HG02610 (cell line): Measurements from ENCODE around the gene ITGA2.
"Not testable (repeated sequence)": the region's sequence is repeated elsewhere in the genome, so short reads cannot be mapped to it uniquely, and the experiment has no call there.

ENCODE experiments used
- ATAC-seq: cut with Tn5 transposase; IDR thresholded peaks from one replicate; pipeline ENCODE4 v1.9.1; 2021; ENCODE audit warnings: mild to moderate bottlenecking, moderate library complexity; ENCODE audit not compliant: unreplicated experiment

Gene ITGA2

DNA sequence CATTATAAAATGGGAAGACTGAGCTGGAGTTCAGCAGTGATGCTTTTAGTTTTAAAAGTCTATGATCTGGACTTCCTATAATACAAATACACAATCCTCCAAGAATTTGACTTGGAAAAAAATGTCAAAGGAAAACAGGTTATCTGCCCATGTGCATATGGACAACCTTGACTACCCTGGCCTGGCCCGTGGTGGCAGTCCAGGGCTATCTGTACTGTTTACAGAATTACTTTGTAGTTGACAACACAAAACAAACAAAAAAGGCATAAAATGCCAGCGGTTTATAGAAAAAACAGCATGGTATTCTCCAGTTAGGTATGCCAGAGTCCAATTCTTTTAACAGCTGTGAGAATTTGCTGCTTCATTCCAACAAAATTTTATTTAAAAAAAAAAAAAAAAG, 103.1 kb downstream of the ITGA2 start:
- ATAC-seq: no peak

GRCh38 chr5:53095217-53095616, 106.1 kb downstream of the ITGA2 start:
- ATAC-seq: no peak

GRCh38 chr5:53095931-53096525, 106.9 kb downstream of the ITGA2 start:
- peak; percentile 84 for ATAC-seq

DNA sequence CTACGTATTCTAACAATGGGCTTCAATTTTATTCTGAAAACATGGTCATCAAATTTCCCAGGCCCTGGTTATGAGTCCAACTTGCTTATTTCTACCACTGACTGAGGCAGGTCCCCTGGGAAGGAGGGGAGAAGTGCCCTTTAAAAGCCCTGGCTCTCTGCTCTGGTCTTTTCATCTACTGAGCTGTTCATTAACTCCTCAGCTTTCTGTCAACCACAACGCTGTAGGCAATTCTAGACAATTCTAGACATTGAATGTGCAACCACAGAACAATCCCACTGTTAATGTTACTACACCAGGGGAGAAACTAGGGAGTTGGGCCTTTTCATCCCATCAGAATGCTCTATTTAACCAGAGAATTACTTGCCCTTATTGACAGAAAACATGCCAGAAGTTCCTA, 110.4 kb downstream of the ITGA2 start:
- no peak for ATAC-seq

- no peak for ATAC-seq
Observed at GRCh38 chr5:53100606-53101005, 111.5 kb downstream of the ITGA2 start.

GRCh38 chr5:53105611-53106300, 116.6 kb downstream of the ITGA2 start:
- ATAC-seq: no peak

GRCh38 chr5:53109056-53109442, 119.9 kb downstream of the ITGA2 start:
- ATAC-seq: peak; percentile 4

GRCh38 chr5:53109443-53110127, 120.4 kb downstream of the ITGA2 start, which contains the start of gene MOCS2:
Gene MOCS2 (minus strand): TSS chr5:53109757. CDS start chr5:53107174, 2,583 bp downstream.
- peak; percentile 97 for ATAC-seq

- ATAC-seq: no peak
Observed at GRCh38 chr5:53110156-53110555, 121.0 kb downstream of the ITGA2 start.

DNA sequence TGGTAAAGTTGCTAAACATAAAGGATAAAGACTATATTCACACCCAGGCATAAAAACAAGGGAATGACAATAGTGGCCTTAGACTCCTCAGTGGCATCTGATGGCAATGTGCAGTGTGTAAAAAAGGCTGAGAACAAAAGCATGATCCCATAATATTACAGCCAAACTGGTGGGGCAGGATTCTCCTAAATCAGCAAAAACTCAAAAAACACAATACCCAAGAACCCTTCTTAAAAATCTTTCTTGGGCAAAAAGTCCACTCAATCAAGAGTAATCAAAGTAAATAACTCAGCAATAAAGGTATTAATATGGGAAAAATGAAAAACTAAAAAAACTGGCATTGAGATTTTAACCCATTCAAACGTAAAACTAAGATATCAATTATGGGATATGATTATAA, 122.0 kb downstream of the ITGA2 start:
- no peak for ATAC-seq

DNA sequence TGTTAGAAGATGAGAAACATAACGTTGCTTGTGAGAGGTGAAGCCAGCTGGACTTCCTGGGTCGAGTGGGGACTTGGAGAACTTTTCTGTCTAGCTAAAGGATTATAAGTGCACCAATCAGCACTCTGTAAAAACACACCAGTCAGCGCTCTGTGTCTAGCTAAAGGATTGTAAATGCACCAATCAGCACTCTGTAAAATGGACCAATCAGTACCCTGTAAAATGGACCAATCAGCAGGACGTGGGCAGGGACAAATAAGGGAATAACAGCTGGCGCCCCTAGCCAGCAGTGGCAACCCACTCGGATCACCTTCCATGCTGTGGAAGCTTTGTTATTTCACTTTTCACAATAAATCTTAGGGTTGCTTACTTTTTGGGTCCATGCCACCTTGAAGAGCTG, 123.2 kb downstream of the ITGA2 start:
- ATAC-seq: not testable (repeated sequence)

GRCh38 chr5:53112909-53113308, 123.8 kb downstream of the ITGA2 start:
- ATAC-seq: no peak

DNA sequence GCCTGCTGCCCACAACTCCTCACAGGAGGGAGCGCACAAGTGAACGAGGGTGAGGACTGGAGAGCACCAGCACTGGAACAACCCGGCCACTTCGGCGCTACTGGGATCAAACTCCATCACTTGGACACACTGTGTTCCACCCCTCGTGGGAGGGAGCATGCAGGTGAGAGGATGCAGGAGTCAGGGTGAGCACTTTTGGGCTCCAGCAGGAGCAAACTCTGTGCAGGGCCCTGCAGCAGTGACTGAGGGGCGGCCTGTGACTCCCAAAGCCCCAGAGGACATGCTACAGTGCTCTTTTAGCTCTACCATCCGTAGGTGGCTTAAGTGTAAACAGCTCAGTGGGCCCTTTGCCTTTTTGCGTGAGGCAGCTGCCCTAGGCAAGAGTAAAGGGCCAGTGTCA, 124.8 kb downstream of the ITGA2 start:
- ATAC-seq: no peak

DNA sequence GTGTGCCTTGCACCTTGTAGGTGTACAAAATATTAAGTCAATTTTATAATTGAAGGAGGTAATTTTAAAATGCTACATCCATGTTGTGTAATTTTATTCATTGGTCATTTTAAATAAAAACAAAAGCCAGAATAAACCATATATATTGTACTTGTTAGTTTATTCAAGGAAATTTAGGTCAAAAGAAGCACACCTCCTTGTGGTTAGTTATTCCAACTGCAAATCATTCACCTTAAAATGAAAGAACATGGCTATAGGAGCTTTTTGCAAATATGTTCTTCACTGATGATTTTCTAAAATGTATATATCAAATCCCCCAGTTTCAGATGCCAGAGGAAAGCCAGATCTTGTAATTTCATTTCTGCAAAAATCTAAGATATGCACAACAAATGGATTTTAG, 125.8 kb downstream of the ITGA2 start:
- ATAC-seq: no peak

DNA sequence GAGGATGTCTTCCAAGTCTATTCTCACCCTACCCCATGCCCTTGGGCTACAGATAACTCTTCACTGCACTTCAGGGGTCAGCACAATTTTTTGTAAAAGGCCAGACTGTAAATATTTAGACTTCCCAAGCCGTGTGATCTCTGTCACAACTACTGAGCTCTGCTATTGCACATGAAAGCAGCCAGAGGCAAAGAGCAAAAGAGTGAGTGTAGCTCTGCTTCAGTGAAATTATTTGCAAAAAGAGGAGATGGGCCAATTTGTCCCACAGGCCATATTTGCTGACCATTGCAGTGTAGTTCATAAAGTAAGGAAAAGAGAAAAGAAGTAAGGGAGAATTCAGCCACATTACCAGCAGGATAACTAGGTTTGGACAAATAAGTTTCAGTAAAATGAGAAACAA, 127.4 kb downstream of the ITGA2 start:
- ATAC-seq: no peak

DNA sequence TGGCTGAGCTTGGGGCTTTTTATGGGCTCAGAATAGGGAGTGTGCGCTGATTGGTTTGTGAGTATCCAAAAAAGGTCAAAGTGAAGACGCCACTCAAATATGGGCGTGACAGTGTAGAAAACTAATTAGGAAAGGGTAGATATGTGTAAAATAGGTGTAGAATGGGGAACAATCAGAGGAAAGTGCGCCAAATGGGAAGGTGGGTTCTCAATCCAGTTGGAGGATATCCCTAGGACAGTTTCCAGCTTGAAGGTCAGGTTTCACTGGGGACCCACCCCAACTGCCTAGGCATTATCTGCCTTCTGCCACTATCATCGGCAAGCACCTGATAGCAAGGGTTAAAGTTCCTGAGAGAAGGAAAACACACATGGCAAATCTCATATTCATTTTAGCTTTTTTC, 129.7 kb downstream of the ITGA2 start:
- ATAC-seq: no peak

DNA sequence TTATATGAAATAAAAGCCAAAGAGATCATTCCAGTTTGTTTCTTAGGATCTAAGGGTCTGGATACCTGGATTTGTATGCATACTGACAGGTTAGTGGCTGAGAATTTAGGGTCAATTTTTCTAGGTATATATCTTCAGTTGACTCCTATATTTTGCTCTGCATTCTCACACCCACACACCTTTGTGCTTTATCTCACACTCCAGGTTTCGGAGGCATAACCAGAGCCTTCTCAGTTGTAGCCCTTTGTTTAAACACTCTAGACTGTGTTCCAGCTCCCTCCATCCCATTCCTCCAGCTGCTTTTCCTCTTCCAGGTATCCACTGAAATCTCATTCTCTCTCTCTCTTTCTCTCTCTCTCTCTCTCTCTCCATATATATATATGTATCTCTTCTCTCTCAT, 131.0 kb downstream of the ITGA2 start:
- no peak for ATAC-seq

DNA sequence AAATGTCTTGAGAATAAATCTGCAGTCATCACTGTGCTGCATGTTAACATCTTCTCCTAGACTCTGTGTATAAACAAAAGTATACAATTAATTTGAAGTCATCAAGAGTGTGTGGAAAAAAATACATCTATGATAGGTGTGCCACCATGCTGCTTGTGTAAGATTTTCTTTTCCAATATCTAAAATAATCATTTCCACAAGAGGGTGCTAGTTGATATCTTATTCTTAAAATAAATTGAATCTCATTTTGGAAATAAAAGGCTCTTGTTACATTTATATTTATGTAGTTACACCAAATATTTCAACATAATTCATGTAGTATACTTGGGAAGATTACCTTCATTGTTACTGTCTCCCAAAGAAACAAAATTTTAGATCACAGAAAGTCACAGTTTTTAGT, 134.6 kb downstream of the ITGA2 start:
- no peak for ATAC-seq

GRCh38 chr5:53126521-53126920, 137.4 kb downstream of the ITGA2 start:
- ATAC-seq: no peak

GRCh38 chr5:53127107-53127506, 138.0 kb downstream of the ITGA2 start:
- no peak for ATAC-seq

- no peak for ATAC-seq
Observed at GRCh38 chr5:53128481-53128880, 139.3 kb downstream of the ITGA2 start.

DNA sequence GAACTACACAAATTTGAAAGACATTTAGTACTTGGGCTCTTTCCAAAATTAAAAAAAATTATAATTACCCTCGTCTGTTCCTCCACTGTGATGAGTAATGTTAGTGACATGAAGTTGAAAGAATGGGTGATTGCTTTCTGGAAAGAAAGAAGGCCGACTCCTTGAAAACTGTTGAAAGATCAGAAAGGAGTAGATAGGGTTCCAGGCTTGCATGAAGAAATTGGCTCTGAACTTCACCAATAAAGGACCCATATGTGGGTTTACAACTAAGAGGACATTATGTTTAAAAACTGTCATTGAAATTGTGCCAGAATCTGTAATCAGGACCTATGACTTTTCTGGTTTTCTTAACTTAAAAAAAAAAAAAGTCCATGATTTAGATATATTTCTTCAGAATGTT, 141.1 kb downstream of the ITGA2 start:
- no peak for ATAC-seq
